HG03354 (cell line): ENCODE measurements around the gene L1CAM.
A peak's percentile ranks its signal among the peaks of the same experiment; 100 is the strongest.

Experiments used
- ATAC-seq: cut with Tn5 transposase; IDR thresholded peaks from one replicate; pipeline ENCODE4 v1.9.1; 2021; ENCODE audit warnings: mild to moderate bottlenecking; ENCODE audit not compliant: unreplicated experiment, poor library complexity, severe bottlenecking

The L1CAM gene

DNA sequence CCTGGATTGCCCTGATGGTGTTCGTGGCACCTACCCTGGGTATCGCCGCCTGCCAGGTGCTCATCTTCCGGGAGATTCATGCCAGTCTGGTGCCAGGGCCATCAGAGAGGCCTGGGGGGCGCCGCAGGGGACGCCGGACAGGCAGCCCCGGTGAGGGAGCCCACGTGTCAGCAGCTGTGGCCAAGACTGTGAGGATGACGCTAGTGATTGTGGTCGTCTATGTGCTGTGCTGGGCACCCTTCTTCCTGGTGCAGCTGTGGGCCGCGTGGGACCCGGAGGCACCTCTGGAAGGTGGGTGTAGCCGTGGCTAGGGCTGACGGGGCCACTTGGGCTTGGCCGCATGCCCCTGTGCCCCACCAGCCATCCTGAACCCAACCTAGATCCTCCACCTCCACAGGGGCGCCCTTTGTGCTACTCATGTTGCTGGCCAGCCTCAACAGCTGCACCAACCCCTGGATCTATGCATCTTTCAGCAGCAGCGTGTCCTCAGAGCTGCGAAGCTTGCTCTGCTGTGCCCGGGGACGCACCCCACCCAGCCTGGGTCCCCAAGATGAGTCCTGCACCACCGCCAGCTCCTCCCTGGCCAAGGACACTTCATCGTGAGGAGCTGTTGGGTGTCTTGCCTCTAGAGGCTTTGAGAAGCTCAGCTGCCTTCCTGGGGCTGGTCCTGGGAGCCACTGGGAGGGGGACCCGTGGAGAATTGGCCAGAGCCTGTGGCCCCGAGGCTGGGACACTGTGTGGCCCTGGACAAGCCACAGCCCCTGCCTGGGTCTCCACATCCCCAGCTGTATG lies 20.3 kb upstream of the L1CAM start:
- no peak for ATAC-seq

DNA sequence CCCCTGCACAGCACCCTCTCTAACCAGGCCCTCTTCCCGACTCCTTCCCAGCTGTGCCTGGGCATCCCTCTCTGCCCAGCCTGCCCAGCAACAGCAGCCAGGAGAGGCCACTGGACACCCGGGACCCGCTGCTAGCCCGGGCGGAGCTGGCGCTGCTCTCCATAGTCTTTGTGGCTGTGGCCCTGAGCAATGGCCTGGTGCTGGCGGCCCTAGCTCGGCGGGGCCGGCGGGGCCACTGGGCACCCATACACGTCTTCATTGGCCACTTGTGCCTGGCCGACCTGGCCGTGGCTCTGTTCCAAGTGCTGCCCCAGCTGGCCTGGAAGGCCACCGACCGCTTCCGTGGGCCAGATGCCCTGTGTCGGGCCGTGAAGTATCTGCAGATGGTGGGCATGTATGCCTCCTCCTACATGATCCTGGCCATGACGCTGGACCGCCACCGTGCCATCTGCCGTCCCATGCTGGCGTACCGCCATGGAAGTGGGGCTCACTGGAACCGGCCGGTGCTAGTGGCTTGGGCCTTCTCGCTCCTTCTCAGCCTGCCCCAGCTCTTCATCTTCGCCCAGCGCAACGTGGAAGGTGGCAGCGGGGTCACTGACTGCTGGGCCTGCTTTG lies 19.6 kb upstream of the L1CAM start:
- ATAC-seq = no peak

DNA sequence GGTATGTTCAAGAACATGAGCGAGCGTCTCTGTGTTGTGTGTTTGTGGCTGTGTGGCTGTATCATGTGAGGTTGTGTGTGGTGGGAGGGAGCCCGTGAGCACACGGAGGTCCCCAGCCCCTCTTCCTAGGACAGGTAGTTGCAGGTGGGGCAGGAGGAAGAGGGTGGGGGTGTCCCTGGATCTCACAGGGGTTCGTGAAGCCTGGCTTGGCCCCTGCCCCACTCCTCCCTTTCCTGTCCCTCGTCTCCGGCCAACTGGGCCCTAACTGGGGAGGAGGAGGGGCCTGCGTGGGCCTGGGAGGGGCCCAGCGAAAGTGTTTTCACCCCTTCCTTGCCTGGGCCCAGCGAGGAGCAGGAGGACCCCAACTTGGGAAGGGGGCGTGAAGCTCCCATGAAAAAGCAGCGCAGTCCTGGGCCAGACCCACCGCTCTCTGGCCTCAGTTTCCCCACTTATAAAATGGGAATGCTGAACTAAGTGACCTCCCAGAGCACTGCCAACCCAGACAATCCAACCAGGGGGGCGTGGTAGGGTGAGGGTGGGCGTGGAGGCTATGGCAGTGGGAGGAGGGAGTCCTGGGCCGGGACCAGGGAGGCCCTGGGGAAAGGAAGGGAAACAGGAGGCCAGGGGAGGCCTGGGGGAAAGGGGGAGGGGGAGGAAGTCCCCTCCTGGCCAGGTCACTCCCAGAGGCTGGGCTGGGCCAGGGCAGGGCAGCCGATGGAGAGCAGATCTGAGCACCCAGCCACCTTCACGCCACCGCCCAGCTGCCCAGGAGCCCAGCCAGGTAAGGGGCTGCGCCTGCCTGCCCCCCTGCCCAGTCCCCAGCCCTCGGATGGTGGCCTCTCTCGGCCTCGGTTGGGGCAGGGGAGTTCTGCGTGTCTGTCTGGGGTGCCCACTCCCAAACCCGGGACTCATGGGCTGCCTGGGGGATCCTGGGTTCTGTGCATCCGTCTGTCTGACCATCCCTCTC lies 18.3 kb upstream of the L1CAM start, which contains the start of gene AVPR2:
AVPR2 (plus strand) TSS at position 683 of the 967 bp plus-strand sequence. CDS start 473 bp downstream, outside the sequence.
- no peak for ATAC-seq

DNA sequence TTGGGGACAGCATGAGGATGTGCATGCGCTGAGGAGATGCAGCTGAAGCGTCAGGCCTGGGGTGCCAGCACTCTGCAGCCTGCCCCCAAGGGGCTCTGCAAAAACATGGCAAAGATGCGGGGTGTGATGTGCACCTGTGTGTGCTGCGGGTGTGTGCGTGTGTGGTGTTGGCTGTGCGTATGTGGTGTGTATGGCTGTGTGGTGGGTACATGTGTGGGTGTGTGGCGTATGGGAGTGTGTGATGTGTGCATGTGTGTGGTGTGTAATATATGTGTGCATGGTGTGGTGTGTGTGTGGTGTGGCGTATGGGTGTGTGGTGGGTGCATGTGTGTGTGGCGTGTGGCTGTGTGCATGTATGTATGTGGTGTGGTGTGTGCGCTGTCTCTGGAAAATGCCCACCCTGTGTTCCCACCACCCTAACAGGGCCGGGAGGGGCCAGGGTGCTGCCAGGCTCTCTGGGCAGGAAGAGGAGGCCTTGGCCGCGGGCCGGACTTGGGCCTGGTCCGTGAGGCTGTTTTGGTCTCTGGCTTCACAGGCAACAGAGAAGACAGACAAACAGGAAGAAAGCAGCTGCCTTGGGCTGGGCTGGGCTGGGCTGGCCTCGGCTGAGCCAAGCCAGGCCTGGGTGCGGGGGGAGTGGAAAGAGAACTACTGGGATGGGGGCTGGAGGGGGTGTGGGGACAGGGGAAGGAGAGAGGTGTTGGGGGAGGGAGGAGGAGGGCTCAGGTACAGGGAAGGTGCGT lies 17.4 kb upstream of the L1CAM start:
- no peak for ATAC-seq

DNA sequence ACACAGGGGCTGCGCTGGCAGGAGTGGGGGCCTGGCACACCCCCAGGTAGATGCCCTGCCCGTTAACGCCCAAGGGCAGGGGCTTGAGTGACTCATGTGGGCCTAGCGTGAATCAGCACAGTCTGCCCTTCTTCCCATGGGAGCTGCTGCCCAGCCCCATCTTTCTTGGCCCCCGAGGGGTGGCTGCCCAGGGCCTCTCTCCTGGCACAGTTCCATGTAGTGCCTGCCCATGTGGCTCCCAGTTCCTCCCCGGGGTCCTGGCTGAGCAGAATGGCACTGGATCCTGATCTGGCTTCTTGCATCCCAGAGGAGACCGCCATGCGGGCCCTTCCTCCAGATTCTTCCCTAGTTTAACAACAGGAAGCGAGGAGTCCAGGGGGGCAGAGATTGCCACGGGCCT lies 16.4 kb upstream of the L1CAM start:
- no peak for ATAC-seq

DNA sequence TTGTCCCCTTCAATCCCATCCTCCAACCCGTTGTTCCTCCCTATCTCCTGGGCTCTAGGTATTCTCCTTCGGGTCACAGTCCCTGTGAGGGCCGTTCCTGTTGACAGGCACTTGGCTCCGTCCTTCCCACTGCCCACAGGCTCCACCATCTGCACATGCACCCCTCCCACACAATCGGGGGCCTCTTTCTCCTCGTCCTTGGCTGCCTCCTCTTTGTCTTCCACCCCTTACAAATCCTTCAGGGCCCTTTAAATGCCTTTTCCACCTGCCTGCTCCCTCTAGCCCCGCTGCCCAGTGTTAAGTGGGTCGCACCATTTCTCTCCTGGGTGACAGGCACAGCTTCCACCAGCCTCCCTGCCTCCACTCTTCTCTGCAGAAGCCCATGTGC lies 15.8 kb upstream of the L1CAM start:
- no peak for ATAC-seq

DNA sequence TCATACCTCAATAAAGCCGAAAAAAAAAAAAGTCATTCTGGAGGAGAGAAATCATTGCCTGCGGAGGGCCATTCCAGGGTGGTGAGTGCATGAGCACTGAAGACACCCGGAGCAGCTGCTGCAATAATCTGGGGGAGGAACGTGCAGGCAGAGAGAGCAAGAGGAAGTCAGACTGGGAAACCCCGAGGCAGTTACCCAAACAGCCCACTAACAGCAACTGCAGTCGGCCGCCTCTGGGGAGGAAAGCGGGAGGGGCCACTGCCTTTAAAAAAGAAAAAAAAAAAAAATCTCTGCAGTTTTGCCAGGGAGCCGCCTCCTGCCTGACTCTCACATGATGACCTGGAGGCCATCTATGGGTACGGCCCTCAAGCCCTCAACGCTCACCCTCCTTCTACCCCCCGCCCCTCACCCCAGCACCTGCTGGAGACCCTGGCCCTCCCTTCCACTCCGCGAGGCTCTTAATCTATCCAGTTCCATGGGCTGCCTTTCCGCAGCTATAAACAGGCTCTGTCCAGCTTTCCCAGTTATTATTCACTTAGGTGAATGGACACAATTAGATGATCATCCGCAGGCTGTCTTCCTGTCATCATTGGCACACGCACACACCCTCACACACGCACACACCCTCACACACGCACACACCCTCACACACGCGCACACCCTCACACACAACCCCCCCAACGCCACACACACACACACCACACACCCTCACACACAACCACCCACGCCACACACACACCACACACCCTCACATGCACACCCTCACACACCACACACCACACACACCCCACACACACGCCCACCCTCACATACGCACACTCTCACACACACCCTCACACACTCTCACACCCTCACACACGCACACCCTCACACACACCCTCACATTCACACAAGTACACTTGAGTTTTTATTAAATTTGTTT lies 15.1 kb upstream of the L1CAM start:
- peak; percentile 78 for ATAC-seq

DNA sequence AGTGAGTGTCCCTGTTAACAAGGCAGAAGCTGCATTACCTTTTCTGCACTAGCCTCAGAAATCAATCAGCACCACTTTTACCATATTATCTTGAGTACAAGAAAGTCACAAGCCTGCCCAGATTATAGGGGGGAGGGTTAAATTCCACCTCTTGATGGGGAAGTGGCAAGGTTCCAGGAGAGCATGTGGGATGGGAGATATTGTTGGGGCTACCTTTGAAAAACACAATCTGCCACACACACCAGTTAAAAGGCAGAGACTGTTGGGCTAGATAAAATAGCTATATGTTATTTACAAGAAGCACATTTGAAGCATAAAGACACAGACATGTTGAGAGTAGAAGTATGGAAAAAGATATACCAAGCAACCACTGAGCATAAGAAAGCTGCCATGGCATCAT lies 11.9 kb upstream of the L1CAM start:
- ATAC-seq = no peak

DNA sequence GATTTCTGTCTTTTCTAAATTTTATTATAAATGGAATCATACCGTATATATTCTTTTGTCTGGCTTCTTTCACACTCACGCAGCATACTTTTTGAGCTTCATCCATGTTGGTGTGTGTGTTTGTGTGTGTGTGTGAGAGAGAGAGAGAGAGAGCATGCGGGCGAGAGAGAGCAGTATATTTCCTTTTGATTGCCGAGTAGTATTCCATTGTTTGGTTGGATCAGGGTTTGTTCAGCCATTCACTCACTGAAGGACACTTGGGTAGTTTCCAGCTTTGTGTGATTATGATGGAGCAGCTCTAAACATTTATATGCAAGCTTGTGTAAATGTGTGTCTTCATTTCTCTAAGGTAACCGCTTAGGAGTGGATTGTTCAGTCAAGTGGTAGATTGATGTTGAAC lies 3.1 kb upstream of the L1CAM start:
- no peak for ATAC-seq

DNA sequence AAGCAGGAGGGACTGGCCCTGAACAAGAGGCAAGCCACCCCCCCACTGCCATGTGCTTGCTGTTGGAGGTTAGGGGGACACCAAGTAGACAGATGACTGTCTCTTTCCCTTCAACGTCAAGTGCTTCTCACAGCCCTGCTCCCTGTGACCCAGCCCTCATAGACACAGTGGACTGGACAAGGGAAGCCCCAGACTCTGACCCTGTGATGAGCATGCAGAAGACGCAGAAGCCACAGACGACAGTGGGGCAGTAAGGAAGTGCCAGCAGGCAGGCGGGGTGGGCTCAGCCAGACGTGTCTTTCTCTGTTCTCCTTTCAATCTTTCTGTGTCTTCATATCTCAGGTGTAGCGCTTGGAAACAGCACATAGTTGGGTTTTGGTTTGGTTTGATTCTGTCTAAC lies 2.4 kb upstream of the L1CAM start:
- no peak for ATAC-seq

DNA sequence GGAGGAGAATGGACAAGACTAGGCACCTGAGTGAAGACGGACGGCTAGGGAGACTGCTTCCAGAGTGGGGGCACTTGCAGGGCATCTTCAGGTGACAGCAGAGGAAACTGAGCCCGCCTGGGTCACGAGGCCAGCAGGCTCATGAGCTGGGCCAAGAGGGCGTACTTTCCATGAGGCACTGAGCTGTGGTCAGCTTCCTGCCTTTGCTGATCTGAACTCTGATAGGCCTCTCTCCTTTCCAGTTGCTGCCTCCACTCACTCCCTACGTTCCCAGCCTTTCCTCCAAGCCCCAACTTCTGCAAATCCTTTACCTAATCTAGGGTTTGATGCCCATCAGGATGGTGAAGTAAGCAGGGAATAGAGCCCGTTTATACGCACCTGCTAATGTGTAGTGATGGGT lies 1.4 kb upstream of the L1CAM start:
- ATAC-seq = no peak

DNA sequence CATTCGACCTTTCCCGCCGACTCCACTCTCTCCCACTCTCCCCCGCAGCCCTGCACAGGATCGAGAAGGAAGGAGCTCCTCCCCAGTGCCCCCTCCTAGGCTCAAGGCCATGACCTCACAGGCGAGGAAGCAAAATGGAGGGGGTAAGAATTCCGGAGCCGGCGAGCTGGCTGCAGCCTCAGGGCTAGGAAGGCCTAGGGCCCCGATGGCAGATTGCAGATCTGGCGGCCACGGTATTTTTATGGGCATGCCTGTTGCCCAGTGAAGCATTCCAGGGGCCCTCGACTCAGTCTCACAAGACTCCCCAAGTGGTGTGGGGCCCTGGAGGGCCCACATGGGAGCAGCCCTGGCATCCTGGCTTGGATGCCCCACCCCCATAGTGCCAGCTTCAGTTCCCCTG lies 942 bp upstream of the L1CAM start:
- ATAC-seq = no peak

DNA sequence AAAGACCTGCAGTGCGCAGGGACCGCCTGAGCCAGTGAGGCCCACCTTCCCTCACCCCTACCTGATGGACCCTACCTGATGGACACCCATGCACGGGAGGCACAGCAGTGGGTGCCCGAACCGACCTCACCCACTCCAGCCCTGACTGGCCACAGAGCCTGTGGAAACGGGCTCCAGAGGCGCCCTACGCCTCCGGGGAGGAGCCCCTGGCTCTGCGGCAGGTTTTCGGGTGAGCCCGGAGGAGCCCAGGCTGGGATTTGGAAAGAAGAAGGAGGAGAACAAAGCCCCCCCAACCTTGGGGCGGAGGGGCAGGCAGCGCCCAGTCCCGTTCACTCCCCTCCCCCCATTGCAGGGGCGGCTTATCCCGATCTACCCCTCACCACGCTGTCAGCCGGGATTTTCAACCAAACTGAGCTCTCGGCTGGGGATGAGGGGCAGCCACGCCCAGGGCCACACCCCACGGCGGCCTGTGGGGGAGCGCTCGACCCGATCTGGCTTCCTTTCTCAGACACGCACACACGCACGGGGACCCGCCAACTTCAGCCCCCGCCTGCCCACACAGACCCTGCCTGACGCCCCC lies 675 bp downstream of the L1CAM start:
- ATAC-seq = no peak

DNA sequence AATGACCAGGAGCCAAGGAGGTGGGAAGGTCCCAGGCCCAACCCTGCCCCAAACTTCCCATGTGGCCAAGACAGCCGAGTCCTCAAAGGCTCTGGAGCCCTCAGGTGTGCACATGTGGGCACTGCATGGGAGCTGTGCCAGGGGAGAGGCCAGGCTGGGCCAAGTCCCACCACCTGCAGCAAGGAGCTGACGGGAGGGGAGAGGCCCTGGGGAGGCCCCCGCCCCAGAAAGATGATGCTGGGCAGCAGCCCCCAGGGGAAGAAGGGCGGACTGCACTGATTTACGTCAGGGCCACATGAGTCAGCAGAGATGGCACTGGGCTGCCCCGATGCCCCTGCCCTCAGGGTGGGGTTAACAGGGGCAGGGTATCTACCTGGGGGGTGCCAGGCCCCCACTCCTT lies 1.4 kb downstream of the L1CAM start:
- no peak for ATAC-seq

DNA sequence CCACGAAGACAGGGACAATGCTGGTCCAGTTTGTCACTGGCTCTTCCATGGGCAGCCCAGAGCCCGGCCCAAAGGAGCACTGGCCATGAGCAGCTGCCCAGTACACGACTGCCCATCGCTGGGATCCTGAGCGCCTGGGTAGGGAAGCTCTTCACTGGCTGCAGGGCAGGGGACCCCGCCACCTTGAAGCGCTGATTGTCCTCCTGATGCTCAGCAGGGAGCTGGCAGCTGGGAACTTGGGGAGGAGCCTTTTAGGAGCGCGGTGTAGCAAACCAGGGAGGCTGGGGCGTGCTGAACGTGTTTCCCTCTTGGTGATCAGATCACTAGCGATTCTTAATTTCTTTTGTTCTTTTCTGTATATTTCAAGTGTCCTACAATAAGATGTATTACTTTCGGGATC lies 1.8 kb downstream of the L1CAM start:
- ATAC-seq = no peak

DNA sequence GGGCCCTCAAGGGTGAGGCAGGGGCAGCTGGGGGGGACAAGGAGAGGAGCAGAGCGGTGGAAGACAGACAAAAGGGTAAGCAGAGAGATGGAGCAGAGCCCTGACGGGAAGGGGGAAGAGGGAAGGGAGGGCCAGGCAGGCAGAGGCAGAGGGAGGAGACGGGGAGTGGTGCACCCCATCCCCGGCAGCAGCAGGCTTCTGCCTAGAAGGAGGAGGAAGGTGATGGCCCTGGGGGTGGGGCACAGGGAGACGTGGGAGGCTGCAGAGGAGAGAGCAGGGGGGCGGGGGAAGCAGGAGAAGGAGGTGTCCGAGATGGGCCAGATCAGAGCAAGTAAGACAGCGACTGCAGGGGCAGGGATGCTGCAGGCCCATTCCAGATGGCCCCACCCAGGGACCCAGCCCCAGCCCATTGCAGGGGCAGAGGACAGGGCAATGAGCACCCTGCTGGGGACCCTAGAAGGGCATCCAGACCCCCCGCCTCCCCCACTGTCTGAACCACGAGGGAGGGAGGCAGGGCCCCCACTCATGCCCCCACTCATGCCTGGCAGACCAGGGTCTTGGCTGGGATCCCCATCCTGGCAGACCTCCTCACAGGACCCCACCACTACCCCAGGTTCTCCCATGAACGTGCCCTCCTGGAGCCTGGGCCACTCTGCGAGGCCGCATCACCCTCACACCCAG lies 2.7 kb downstream of the L1CAM start:
- no peak for ATAC-seq

DNA sequence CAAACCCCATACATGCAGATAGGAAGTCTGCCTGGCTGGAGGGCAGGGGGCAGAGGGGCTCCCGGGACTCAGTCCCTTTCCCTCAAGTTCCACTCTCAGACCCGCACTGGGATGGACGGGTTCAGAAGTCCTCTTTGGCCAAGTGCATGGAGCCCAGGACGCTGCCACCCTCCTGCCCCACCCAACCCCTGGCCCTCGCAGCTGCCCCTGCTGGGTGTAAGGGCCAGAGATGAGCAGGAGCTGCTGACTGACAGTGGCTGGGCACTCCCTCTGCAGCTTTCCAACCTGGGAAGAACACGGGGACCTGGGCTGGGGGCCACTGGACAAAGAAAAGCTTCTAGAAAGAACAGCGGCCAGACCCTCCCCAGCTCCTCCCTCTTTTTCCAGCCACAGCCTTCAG lies 3.4 kb downstream of the L1CAM start:
- ATAC-seq = no peak

DNA sequence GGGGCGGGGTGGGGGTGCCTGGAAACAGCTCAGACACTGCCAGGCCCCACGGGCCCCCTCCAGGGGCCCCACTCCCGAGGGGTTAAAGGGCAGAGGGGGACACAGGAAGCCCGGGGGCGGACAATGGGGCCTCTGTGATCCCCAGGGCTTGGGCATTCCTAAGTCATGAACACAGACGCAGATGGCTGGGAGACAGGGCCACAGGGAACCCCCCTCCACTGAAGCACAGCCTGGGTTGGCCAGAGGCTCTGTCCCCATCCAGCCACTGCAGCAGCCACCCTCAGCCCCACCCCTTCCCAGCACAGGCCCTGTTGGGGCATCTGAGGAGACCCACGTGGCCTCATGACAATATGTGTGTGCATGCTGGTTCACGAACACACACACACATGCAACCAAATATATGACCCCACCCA lies 3.9 kb downstream of the L1CAM start:
- ATAC-seq = no peak
